Spleen (tissue), 13 donors: Measurements from ENCODE around the gene THSD4. TPM values are rescaled to one million over a fixed set of nuclear protein-coding genes. Genes with fewer than 3 reads are reported as not detected.

Experiments used
- DNase-seq: peaks from one replicate; pipeline ENCODE4 v3.0.0-alpha.2; 2020
- H3K27ac ChIP-seq, 8 donors: fragments of 200-600 bp; sonication (generic) in 7 of 8; 1 replicate in 4 of 8; 2 replicates in 4 of 8; pipeline versions ENCODE4 v1.5.0 to v1.8.0; 2016 to 2021; ENCODE audit warnings: inconsistent platforms in 4 of 8, mild to moderate bottlenecking in 4 of 8, moderate library complexity in 1 of 8
- H3K27me3 ChIP-seq, 7 donors: fragments of 200-600 bp; sonication (generic) in 6 of 7; replicated peaks in 1 of 7; 1 replicate in 4 of 7; 2 replicates in 3 of 7; pipeline versions ENCODE4 v1.5.0 to v1.8.0; 2016 to 2021; ENCODE audit warnings: inconsistent platforms in 3 of 7, mild to moderate bottlenecking in 1 of 7
- H3K36me3 ChIP-seq, 6 donors: fragments of 200-600 bp; sonication (generic) in 5 of 6; 1 replicate in 4 of 6; 2 replicates in 2 of 6; pipeline versions ENCODE4 v1.5.0 to v1.8.0; 2016 to 2021; ENCODE audit warnings: inconsistent platforms in 2 of 6
- H3K4me1 ChIP-seq, 6 donors: fragments of 200-600 bp; sonication (generic) in 5 of 6; 1 replicate in 3 of 6; 2 replicates in 3 of 6; pipeline versions ENCODE4 v1.5.0 to v1.8.0; 2016 to 2021; ENCODE audit warnings: inconsistent platforms in 3 of 6
- H3K4me3 ChIP-seq, 8 donors: fragments of 200-600 bp; sonication (generic) in 7 of 8; 1 replicate in 4 of 8; 2 replicates in 4 of 8; pipeline versions ENCODE4 v1.5.0 to v1.8.0; 2016 to 2021; ENCODE audit warnings: inconsistent platforms in 4 of 8, mild to moderate bottlenecking in 4 of 8, moderate library complexity in 2 of 8
- H3K9me3 ChIP-seq, 8 donors: fragments of 200-600 bp; sonication (generic) in 7 of 8; 1 replicate in 4 of 8; 2 replicates in 4 of 8; pipeline versions ENCODE4 v1.5.0 to v1.8.0; 2016 to 2021; ENCODE audit warnings: inconsistent platforms in 4 of 8
- POLR2A ChIP-seq, 3 donors: fragments of 450-650 bp; IDR thresholded peaks; one replicate each; pipeline ENCODE4 v1.5.1; 2017; ENCODE audit warnings: antibody characterized with exemption in 3 of 3, mild to moderate bottlenecking in 1 of 3
- POLR2AphosphoS5 ChIP-seq, 3 donors: sonication (generic); formaldehyde crosslinking; IDR thresholded peaks; one replicate each; pipeline ENCODE4 v1.5.1; 2017; ENCODE audit warnings: antibody characterized with exemption in 3 of 3
- WGBS, 5 donors: extraction: QIAGEN DNeasy Blood & Tissue Kit in 3 of 5; methylation state at CpG; one replicate each; pipeline versions ENCODE4 v1.1.5 to v1.1.7; 2013 to 2018; 5-methylcytosine and 5-hydroxymethylcytosine counted together
- intact Hi-C: fragments of 100-400 bp; cut with DNase I; formaldehyde crosslinking; loops from one replicate; pipeline ENCODE4 v1.15.0; 2023; ENCODE audit warnings: low total_unique reads
- long read RNA-seq, 2 donors: transcript quantifications; one replicate each; lab custom pipeline, GENCODE V29; 2026
- polyA plus RNA-seq, 3 donors: library from polyadenylated mRNA; stranded (reverse); fragments of 200-250 nt; gene quantifications; one replicate each; pipeline ENCODE4 v1.2.1, GENCODE V29; 2013
- total RNA-seq, 7 donors: library from RNA; depleted of rRNA in 3 of 7; stranded (reverse); fragments of >200 nt in 3 of 7; fragmentation: NEBNext Ultra II Directional in 4 of 7; extraction: Animal tissue kit (Norgen Biotek cat#: 25700) in 4 of 7; gene quantifications; one replicate each; pipeline versions ENCODE4 v1.1.0 to v1.2.1, GENCODE V29; 2016 to 2021
- TF ChIP-seq, protein P1 (sequence below), 11 experiments: fragments of 200-600 bp in 7 of 11; fragments of 450-650 bp in 4 of 11; sonication (generic) in 4 of 11; IDR thresholded peaks in 8 of 11; conservative IDR thresholded peaks in 3 of 11; 1 replicate in 7 of 11; 2 replicates in 4 of 11; pipeline versions ENCODE4 v1.4.0 to v1.8.0; 2016 to 2021; ENCODE audit warnings: antibody characterized with exemption in 11 of 11, inconsistent platforms in 4 of 11, mild to moderate bottlenecking in 1 of 11
- donor health status: healthy with polysubstance abuse.
- donor health status: DM: no; HTN: no; CAD: no; lungs with moderate emphysema.
- donor health status: DM: no; HTN: no; CAD: no.
- donor health status: Bipolar disorder and iron deficiency.
- donor health status: healthy.
- donor health status: DM: no; HTN: no; CAD: no.
- donor health status: DM: yes; HTN: yes; CAD: no.

Gene THSD4
- total RNA-seq (10 to 100 TPM in 2 of 7 donors, 1 to 10 TPM in 5; 1.9 to 11.3 (median 4.3) TPM), polyA plus RNA-seq (under 1 TPM; 0.29 to 0.93 (median 0.30) TPM)
- long read RNA-seq, donor 1, partial matches to known transcripts = 32 of 32 reads
- long read RNA-seq, donor 1, other reads (novel, unspliced or antisense) = 0 of 32 reads
- long read RNA-seq, donor 2, partial matches to known transcripts = 10 of 10 reads
- long read RNA-seq, donor 2, other reads (novel, unspliced or antisense) = 0 of 10 reads

DNA sequence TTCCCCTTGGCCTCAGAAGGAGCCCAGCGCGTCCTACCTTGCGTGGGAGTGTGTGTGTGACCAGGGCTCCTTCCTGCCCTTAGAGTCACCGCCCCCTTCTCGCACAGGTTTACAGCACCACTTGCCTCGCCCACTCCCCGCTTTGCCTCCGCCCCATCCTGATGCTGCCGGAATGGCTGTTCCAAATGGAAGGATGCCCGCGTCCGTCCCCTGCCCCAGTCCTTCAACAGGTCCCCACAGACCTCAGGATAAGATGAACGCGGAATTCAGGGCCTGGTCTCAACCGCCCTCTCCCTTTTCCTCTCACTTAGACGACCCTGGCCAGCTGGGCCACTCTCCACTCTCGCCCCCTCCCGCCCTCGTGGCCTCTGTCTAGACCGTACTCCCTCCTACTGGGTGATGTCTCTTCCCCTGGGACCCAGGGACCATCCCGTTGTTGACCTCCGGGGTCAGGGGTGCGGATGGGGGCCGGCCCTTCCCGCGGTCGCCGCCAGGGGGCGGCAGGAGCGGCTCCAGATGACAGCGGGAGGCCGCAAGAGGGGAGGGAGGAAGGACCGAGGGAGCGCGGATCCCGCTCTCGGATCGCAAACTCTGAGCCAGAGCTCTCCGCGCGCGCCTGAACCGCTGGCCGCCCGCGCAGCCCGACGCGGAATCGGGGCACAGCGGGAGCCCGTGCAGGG, at the start of gene THSD4:
Gene THSD4 (plus strand): TSS at position 585 of the 680 bp plus-strand sequence.
- peak; percentile 83 for DNase-seq
- no peaks in the 10 kb centered on the region for H3K36me3 ChIP-seq
- peak within 1 kb of the TSS in 7 of 8 donors; percentile 27 to 72 (median 35) for H3K4me3 ChIP-seq
- H3K27me3 ChIP-seq = peaks cover 0 to 65% (median 28%) of the 10 kb centered on the region in 7 donors
- no peaks in the 10 kb centered on the region for H3K9me3 ChIP-seq
- 11 to 20% (median 13%) methylated on average over 24 to 52 of the region's 52 CpGs for WGBS, 5 donors
- TF ChIP-seq, protein P1, sequence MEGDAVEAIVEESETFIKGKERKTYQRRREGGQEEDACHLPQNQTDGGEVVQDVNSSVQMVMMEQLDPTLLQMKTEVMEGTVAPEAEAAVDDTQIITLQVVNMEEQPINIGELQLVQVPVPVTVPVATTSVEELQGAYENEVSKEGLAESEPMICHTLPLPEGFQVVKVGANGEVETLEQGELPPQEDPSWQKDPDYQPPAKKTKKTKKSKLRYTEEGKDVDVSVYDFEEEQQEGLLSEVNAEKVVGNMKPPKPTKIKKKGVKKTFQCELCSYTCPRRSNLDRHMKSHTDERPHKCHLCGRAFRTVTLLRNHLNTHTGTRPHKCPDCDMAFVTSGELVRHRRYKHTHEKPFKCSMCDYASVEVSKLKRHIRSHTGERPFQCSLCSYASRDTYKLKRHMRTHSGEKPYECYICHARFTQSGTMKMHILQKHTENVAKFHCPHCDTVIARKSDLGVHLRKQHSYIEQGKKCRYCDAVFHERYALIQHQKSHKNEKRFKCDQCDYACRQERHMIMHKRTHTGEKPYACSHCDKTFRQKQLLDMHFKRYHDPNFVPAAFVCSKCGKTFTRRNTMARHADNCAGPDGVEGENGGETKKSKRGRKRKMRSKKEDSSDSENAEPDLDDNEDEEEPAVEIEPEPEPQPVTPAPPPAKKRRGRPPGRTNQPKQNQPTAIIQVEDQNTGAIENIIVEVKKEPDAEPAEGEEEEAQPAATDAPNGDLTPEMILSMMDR (IDR thresholded peaks at IDR 0.05 in 8 of 11, conservative IDR thresholded peaks at IDR 0.05 in 3 of 11) = peak; percentile 54 to 91 (median 81)
- TF ChIP-seq POLR2AphosphoS5 (IDR thresholded peaks at IDR 0.05) (peak in 2 of 3 donors; percentile 35 to 57), POLR2A (IDR thresholded peaks at IDR 0.05) (no peak)
- H3K27ac ChIP-seq = peak within 1 kb of the TSS in 3 of 8 donors; percentile 7 to 49 (median 38)
- peaks cover 5 to 31% (median 16%) of the 10 kb centered on the region in 6 donors for H3K4me1 ChIP-seq
- intact Hi-C loops = loop anchor here (10.0 kb wide), 1 partner anchor 320 kb away; no protein-coding TSS in a partner anchor

DNA sequence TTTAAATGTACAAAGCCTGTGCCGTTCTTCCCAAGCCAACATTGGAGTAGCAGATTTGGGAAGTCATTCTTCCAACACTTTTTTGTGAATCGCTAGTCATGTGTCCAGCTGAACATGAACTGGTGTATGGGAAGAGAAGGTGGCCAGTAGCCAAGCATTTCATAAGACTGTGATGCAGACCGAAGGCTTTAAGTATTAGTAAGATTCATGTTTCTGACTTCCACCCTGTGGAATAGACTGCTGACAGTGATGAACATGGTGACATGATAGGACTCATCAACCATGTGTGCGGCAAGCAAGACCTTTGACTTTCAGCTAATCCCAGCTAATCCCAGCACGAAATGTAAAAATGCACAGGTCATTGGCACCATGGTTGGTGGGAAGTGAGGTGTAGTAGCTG, 48.3 kb upstream of the THSD4 start:
- Histone ChIP-seq H3K27me3 (peaks cover 0 to 8% (median 0%) of the 10 kb centered on the region in 7 donors), H3K36me3 (no peaks in the 10 kb centered on the region), H3K27ac (no peak overlapping the region), H3K4me1 (no peaks in the 10 kb centered on the region), H3K4me3 (no peak overlapping the region), H3K9me3 (no peaks in the 10 kb centered on the region)
- intact Hi-C loops = no loop called here
- WGBS, 5 donors = 81 to 94% (median 90%) methylated on average over 5 of the region's 5 CpGs
- no peak for DNase-seq
- no peak for TF ChIP-seq POLR2A (IDR thresholded peaks at IDR 0.05)
- no peak for TF ChIP-seq POLR2AphosphoS5 (IDR thresholded peaks at IDR 0.05)
- TF ChIP-seq, protein P1 (IDR thresholded peaks at IDR 0.05 in 8 of 11, conservative IDR thresholded peaks at IDR 0.05 in 3 of 11) = no peak

DNA sequence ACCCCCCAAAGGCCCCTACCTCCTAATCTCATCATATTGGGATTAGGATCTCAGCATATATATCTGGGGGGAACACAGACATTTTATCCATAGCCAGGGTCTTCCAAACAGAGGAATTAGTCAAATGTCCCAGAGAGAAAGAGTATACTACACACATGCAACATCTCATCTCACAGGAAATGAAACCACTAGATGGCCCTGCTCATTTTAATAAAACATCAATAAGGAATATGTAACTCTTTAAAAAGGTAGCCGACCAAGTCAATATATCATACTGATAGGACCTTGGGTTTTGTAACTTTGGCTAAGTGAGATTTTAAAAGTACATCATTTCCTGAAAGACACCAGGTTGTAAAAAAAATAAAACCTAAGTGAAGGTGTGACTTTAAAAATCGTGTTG, 45.6 kb upstream of the THSD4 start:
- intact Hi-C loops = no loop called here
- TF ChIP-seq POLR2AphosphoS5 (IDR thresholded peaks at IDR 0.05) = no peak
- TF ChIP-seq, protein P1 (IDR thresholded peaks at IDR 0.05 in 8 of 11, conservative IDR thresholded peaks at IDR 0.05 in 3 of 11) = no peak
- no peak for TF ChIP-seq POLR2A (IDR thresholded peaks at IDR 0.05)
- Histone ChIP-seq H3K9me3 (no peaks in the 10 kb centered on the region), H3K36me3 (no peaks in the 10 kb centered on the region), H3K4me3 (no peak overlapping the region), H3K27me3 (peaks cover 0 to 8% (median 0%) of the 10 kb centered on the region in 7 donors), H3K4me1 (no peaks in the 10 kb centered on the region), H3K27ac (no peak overlapping the region)
- no peak for DNase-seq
- 66 to 82% (median 82%) methylated on average over 2 of the region's 2 CpGs for WGBS, 5 donors

DNA sequence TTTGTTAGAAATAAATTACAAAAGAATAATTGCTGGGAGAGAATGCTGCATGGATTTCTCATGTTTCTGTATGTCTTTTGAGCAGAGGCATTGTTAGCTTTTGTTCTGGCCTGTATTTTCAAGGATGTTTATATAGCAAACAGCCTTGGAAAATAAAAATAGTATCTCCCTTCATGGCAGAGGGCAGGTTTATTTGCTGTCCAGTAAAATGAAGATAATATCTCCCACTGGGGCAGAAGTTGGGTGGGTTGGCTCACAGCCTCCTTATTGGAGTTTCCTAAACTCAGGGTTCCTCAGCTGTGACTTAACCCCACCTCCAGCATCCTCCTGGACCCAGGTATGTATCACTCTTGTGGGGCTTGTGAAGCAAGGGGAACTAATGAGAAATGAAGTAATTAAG, 43.7 kb upstream of the THSD4 start:
- Histone ChIP-seq H3K36me3 (no peaks in the 10 kb centered on the region), H3K9me3 (peaks cover 0 to 5% (median 0%) of the 10 kb centered on the region in 8 donors), H3K27me3 (peaks cover 0 to 8% (median 0%) of the 10 kb centered on the region in 7 donors), H3K27ac (no peak overlapping the region), H3K4me3 (no peak overlapping the region), H3K4me1 (no peaks in the 10 kb centered on the region)
- intact Hi-C loops = no loop called here
- no peak for DNase-seq
- TF ChIP-seq, protein P1 (IDR thresholded peaks at IDR 0.05 in 8 of 11, conservative IDR thresholded peaks at IDR 0.05 in 3 of 11) = no peak
- TF ChIP-seq POLR2AphosphoS5 (IDR thresholded peaks at IDR 0.05) = no peak
- TF ChIP-seq POLR2A (IDR thresholded peaks at IDR 0.05) = no peak
